ENCODE results near the gene CRYBB1.

Gene CRYBB1

DNA sequence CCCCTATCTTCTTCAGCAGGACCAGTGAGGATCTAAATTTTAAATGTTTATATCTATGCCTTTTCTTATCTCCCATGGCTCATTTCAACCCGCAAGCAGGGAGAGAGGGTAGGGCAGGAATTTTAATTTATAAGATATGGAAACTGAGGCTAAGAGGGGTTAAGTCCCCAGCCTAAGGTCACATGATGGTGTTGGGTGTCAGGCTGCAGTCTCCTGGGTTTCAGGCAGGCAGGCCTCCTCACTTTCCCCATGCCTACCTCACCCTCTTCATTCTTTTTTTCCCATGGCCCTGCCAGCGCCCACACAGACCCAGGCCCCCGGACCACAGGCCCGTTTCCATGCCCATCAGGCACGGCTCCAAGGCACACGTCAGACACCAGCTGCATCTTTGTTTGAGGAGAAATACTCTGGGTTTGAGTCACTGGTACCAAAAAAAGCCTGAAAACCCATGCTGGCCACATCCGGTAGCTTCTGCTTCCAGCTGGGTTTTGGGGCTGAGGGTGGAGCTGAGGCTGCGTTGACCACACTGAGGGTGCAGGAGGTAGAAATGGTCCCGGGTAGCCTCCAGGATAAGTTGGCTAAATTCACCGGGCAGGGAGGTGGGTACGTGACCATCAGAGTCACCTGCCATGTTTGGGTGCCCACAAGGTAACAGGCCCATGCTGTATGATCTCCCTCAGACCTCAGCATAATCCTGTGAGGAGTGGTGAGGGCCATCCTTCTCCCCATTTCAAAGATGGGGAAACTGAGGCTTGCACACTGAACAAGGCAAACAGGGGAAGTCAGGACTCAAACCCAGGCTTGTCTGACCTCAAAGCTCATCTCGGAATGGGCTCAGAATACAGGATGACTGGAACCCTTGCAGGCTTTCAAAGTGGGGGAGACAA is 7.5 kb downstream of the CRYBB1 start:
- DNase-seq: peak in 20 of 56 donors; percentile 2 to 59 (median 22)

DNA sequence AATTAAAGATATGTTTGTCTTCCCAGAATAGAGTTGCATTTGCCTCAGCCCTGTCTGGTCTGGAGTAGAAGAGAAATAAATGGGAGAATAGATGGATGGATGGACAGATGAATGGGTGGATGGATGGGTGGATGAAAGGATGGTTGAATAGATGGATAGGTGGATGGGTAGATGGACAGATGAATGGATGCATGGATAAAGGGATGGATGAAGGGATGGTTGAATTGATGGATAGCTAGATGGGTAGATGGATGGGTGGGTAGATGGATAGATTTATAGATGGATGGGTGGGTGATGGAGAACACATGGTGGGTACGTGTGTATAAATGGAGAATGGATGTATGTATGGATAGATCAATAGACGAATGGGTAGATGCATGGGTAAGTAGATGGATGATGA is 8.5 kb downstream of the CRYBB1 start:
- DNase-seq: no peak

DNA sequence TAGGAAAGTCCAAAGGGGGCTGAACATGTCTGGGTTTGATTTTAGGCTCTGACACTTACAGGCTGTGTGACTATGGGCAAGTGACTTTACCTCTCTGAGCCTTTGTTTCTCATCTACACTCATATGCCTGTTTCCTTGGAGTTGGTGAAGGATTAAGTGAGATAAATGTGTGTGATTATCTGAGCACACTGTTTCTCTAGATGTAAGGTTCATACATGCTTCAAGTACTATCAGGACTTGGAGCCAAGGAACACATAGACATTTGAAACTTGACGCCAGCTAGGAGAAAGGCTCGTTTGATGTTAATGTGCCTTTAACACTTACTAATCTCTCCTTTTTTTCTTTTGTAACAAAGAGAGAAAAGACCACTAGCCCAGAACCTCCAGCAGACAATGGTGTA is 9.7 kb downstream of the CRYBB1 start:
- no peak for DNase-seq

DNA sequence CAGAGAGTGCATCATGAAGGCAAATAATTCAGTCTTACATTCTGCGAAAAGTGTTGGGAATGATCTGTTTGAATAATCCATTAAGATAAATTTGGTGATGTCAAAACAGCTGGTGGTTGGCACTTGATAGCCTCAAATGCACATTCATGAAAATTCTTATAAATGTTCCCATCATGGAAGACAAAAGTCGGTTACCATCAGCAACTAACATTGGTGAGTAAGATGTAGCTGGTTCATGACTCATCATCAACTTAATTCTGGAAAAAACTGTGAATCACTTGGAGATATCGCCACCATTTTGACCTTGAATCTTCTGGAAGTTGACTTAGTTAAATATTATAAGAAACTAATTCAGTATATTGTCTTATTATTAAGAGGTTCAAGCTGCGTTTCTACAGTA is 11.2 kb downstream of the CRYBB1 start:
- DNase-seq: peak in 1 of 56 donors; percentile 12

DNA sequence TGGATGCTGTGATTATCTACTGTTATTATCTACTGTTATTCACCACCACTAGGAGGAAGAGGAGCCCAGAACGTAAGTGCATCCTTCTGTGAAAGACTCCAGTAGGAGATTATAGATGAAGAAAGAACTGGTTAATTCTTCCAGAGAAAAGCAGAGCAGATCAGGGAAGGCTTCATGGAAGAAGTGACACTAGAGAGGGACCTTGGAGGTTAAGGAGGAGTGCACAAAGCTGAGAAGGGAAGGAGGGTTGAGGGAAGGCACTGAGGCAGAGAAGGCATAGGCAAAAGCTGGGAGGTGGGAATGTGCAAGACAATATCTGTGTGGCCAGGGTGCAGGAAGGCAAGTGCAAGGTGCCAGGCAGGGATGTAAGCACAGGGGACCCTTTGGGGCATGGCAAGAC is 13.5 kb downstream of the CRYBB1 start:
- no peak for DNase-seq

DNA sequence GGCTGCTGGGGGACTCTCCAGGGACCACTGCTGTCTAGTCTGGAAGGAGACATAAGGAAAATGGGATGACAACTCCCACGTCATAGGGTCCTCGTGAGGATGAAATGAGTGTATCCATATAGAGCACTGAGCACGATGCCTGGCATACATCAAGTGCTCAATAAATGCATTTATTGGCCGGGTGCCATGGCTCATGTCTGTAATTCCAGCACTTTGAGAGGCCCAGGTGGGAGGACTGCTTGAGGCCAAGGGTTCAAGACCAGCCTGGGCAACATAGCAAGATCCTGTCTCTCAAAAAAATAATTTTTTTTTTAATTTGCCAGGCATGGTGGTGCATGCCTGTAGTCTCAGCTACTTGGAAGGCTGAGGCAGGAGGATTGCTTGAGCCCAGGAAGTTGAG is 15.7 kb downstream of the CRYBB1 start:
- DNase-seq: no peak

DNA sequence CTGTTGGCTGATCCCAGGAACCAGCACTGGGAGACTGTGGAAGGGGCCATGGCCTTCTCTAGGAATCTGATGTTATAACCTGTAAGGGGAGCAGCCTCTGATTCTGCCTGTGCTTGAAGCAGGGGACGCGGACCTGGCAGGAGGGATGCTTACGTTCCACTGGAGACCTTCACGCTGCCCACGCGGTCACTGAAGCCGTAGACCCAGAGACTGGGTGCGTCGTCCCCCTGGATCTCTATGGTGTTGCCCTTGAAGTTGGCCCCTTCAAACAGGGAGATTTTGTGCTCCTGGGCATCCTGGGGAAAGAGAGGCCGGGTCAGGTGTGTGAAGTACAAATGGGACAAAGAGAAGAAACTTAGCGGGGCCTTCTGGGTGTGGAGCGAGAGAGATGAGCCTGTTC is 16.1 kb downstream of the CRYBB1 start:
- no peak for DNase-seq

DNA sequence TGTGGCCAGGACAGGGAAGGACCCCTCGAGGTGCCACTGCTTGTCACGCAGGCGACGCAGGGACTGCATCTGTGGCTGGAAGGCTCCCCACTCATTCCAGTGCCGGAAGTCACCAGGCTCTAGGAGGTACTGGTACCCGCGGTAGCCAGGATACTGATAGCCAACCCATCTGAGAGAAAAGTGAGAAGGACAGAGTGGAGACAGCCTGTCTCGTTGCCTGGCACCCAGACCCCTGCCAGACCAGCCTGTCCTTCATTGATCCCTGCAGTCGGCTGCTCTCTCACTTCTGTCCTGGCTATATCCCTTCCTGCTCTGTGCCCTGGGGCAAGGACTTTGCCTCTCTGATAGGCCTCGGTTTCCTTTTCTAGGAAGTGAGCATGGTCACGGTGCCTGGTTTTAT is 18.3 kb downstream of the CRYBB1 start:
- no peak for DNase-seq

DNA sequence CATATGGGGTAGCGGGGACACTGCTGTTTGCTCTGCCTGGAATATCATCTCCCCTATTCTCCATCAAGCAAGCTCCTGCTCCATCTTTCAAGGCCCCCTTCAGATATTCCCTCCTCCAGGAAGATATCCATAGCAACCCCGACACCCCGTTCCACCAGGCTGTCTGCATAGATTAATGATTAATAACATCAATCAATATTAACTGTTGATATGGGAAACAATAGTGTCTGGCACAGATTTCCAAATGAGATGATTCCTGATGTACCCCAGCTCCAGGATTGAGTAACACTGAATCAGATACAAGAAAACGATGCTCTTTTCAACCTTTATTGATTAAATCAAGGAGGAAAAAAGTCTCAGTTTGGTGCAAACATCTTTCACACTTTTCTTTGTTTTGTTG is 20.3 kb downstream of the CRYBB1 start:
- DNase-seq: no peak

DNA sequence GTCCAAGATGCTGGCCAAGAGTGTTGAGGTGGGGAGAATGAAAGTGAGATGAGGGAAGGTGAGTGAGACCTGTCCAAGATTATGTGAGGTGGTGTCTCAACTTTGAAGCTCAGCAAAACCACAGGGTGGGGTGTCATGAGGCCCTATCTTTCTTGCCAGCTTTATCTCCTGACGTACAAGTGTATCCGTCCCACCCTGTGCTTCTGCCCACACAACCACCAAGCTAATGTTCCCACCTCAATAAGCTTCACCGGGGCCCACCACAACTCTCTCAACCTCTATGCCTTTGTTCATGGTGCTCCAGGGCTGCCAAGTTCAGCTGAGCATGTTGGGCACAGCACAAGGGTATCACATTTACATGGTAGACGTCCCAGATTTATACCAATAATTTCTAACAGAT is 20.8 kb downstream of the CRYBB1 start:
- DNase-seq: no peak

DNA sequence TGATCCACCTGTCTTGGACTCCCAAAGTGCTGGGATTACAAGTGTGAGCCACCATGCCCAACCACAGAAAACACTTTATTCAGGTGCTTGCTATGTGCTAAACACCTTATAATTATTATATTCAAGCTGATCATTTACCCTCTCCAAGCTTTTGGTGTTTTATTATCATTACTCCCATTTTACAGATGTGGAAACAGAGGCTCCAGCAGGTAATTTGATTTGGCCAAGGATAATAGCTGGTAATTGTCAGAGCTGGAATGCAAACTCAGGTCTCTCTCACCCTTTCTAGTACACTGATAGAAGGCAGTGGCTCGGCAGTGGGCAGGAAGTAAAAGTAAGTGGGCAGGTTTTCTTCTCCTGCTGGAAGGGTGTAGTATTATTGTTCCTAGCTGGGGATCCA is 24.1 kb downstream of the CRYBB1 start:
- no peak for DNase-seq

DNA sequence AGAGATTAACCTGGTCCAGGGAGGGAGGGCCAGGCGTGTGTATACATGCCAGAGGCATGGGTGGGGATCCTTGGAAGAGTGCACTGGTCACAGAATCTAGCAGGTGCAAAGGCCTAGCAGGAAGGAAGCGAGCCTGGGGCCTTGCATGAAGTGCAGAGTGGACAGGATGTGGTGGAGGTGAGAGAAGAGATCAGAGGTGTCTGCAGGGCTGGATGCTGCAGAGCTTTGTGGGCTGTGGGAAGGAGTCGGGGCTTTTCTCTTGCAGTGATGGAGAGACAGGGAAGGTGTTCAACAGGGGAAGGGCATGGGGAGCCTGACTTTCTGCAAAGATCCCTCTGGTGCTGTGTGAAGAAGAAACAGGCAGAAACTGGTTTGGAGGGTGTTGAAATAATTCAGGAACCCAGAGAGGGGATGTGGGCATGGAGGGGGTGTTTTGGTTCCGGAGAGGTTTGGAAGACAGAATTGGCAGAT is 25.4 kb downstream of the CRYBB1 start:
- no peak for DNase-seq

DNA sequence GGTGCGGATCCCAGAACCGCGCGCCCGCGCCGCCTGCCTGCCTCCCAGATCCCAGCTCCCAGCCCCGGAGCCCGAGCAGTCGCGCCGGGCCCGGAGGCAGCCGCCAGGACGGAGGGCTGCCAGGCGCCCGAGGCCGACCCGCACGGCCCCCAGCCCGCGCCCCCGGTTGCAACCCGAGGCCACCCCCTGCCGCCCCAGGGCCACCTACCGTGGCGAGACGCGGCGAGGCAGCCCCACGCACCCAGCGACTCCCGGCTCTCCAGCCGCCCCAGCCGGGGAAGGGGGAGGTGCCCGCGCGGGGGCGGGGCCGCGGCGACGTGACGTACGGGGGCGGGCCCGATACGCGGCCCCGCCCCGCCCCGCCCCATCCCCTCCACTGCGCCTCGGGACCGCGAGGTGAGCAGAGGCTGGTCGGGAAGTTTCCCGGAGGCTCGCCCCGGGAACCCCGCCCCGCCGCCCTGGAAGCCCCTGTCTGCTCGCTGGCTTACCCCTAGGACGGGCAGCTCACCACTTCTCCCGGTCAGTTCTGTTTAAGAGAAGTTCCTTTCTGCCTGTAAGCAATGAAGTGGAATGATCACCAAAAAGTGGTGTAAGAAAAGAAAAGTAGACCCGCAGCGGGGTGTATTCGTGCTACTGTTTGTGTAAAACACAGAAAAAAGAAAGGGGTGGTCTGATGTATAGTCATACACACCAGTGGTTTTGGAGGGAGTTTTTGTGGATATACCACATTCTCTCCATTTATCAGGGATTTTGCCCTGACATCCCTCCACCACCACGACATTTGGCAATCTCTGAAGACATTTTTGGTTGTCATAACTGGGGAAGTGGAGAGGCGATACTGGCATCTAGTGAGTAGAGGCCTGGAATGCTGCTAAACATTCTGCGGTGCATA is 27.7 kb downstream of the CRYBB1 start, which contains the start of gene TPST2:
Gene TPST2 (minus strand): TSS at position 288 of the 892 bp plus-strand sequence. CDS start 48,502 bp downstream, outside the sequence.
- DNase-seq: peak in 51 of 56 donors; percentile 9 to 83 (median 60)

DNA sequence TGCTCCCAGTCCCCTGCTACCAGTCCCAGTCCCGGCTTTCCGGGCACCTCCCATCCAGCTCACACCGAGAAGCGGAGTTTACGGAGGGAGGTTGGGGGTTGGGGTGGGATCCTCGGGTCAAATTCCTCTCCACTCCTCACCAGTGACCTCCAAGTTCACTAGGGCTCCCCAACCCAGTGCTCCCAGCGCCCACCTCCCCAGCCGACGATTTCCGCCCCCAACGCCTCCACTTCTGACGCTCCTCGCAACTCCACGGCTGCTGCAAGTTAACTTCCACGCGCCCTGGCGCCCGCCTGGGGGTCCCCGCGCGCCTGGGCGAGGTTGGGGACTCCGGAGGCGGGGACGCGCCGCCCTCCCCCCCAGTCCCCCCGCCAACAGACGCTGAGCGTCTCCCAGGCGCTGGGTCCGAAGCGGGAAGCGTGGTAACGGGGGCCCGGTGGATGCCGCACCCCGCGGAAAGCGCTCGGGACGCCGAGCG is 28.4 kb downstream of the CRYBB1 start:
- DNase-seq: peak in 3 of 56 donors; percentile 33 to 42 (median 36)

DNA sequence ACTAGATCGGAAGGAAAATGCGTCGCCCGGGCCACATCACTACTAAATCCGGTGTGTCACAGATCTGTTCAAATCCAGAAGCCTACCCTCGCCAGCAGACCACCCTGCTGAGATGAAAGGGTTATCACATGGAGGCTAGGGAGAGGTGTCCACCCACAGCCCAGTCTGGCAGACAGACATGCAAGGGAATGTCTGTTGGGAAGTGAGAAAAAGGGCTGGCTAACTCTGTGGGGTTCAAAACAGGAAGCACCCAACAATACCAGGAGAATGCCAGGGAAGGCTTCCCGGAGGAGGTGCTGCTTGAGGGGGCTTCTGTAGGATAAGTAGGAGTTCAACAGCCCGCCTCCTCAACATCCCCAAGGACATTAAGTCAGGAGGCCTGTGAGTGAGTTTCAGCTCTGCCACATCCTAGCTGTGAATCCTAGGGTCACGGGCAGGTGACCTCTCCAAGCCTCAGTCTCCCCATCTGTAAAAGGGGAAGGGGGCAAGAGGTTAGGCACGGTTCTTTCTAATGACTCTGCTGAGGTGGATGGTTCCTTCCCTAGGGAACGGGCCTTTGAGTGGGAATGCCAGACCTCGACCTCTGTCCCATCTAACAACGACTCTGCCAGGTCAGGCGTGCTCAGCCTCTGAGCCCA is 29.0 kb downstream of the CRYBB1 start:
- DNase-seq: no peak

DNA sequence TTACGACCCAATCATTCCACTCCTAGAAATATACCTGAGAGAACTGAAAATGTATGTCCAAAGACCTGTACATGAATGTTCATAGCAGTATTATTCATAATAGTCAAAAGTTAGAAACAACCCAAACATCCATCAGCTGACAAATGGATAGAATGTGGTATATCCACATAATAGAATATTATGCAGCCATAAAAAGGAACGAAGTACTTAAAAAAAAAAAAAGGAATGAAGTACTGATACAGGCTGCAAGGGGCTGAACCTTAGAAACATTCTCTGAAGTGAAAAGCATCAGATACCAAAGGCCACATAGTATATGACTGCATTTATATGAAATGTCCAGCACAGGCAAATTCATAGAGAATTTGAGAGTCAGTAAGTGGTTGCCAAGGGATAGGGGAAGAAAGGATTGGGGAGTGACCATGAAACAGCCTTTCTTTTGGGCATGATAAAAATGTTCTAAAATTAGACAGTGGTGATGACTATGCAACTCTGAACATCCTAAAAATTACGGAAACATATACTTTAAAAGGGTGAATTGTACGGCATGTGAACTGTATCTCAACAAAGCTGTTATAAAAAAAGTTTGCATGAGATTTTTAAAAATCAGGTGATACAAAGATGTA is 29.7 kb downstream of the CRYBB1 start:
- no peak for DNase-seq

DNA sequence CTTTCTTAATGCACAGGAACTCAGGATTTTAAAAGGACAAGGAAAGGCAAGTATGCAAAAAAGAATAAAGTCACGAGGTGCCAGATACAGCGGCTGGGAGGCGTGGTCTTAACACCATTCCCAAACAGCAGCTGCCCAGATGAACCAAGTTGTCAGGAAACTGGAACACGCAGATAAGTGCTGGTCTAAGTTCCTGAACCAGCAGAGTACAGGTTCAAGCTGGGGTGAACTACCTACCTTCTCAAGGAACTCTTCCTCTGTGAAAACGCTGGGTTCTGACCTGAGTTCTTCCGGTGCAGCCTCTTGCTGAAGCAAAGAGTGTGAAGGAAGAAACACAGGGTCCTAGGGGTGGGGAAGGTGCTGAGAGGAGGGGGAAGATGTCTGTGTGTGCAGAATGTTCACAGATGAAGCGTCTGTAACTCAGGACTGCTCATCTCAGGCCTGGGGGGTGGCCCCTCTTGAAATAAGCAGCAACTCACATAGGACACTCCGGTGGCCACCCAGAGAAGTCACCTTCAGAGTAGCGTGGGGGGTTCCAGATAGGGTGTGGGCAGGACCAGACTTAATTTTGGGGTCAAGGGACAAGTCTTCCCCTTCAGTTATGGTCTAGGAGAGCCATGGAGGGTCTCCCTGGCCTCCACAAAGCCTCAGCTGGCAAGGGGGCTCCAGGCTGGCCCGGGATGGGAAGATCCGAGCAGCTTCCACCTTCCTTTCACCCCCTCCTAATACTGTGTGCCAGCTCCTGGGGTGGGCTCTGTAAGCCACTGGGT is 31.1 kb downstream of the CRYBB1 start:
- DNase-seq: no peak

DNA sequence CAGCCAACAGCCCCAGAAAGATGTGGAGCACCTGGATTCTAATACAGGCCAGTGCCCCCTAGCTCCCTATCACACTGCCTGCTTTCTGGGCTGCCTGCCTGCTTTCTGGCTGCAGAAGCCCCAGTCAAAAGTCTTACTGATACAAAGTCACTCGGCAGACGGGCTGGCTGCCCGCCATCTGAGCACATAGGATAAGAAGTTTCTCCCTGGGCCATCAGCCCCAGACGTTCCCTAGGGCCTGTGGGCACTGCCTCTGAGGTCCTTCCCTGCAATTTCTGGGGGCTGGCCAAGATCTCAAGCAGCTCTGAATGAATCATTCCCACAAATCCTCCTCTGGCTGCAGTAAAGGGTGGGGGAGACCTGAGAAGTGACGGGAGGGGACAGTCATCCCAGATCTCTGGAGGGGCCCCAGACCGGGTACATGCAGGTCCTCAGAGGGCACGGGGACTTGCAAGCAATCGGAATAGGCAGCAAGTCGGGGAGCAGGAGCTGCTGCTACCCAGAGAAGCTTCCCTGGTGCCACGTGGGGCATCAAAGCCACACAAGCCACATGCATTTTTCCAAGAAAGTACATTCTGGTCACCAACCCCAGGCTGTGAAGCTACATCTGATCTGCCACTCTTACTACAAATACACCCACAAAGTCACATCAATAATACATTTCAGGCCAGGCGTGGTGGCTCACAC is 32.6 kb downstream of the CRYBB1 start:
- peak in 3 of 56 donors; percentile 5 to 67 (median 12) for DNase-seq

DNA sequence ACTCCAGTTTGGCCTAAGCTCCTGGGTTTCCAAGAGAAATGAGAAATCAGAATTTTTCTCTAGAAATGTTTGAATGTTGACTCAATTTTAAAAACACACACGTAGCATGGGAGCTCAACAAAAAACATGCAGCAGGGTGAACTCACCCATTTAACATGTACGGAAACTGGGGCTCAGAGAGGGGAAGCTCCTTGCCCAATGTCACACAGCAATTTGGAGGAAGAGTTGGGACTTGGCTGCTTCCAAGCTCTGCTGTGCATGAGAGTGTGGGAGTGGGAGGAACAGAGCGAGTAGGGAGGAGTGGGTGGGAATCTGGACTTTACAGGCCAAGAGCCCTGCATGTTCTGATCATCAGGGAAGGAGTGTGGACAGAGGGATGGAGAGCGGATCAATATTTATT is 33.8 kb downstream of the CRYBB1 start:
- no peak for DNase-seq
